ENCODE measurements around the gene ATXN2. TPM values are rescaled to one million over a fixed set of nuclear protein-coding genes. Genes with fewer than 3 reads are reported as not detected.

Gene ATXN2
- total RNA-seq, 1 experiment from 2014 or later: 78.5 TPM

DNA sequence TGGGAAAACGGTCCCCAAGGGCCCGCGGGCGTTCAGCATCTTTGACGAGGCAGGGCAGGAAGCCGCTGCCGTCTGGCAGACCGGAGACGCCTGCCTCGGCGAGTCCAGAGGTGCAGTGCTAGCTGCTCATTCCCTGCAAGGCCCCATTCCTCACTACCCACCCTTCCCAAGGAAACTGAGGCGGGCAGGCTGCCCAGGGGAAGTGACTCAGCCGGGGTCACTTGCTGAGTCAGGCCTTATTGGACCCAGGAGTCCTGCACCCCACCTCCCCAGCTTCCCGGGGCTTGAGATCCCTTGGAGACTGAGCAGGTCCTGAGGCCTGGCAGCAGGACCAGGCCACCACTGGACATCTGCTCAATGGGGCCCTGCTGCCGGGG, 189.7 kb downstream of the ATXN2 start:
- Histone ChIP-seq H3K9me3 (no peaks in the 10 kb centered on the region), H3K27me3 (replicated peaks; ENCODE audit: control insufficient read depth, insufficient read depth, low read length) (no peaks in the 10 kb centered on the region), H3K4me3 (ENCODE audit: low read depth, low read length) (no peak overlapping the region), H3K36me3 (ENCODE audit: control insufficient read depth, insufficient read depth, low read length) (no peaks in the 10 kb centered on the region), H3K4me1 (peaks cover 11% of the 10 kb centered on the region)
- intact Hi-C loops (cut with micrococcal nuclease; ENCODE audit: unreplicated experiment): no loop called here
- peaks cover 5% of the 10 kb centered on the region for H3K4me1 Mint-ChIP-seq (ENCODE audit: low read depth, unreplicated experiment)
- H3K36me3 Mint-ChIP-seq (ENCODE audit: insufficient read depth, unreplicated experiment): peaks cover 18% of the 10 kb centered on the region
- no peak overlapping the region for H3K4me3 Mint-ChIP-seq (ENCODE audit: unreplicated experiment)
- ChIA-PET POLR2A (no interaction called here), CTCF (no interaction called here)
- TF ChIP-seq, protein P1, sequence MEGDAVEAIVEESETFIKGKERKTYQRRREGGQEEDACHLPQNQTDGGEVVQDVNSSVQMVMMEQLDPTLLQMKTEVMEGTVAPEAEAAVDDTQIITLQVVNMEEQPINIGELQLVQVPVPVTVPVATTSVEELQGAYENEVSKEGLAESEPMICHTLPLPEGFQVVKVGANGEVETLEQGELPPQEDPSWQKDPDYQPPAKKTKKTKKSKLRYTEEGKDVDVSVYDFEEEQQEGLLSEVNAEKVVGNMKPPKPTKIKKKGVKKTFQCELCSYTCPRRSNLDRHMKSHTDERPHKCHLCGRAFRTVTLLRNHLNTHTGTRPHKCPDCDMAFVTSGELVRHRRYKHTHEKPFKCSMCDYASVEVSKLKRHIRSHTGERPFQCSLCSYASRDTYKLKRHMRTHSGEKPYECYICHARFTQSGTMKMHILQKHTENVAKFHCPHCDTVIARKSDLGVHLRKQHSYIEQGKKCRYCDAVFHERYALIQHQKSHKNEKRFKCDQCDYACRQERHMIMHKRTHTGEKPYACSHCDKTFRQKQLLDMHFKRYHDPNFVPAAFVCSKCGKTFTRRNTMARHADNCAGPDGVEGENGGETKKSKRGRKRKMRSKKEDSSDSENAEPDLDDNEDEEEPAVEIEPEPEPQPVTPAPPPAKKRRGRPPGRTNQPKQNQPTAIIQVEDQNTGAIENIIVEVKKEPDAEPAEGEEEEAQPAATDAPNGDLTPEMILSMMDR (IDR thresholded peaks at IDR 0.05; ENCODE audit: insufficient read depth in 1 of 2, low read depth in 1 of 2, low read length in 1 of 2, severe bottlenecking in 1 of 2, unreplicated experiment in 1 of 2): no peak
- no peak for DNase-seq
- BruUV-seq (replicated peaks): no TSS peak
- no peaks in the 10 kb centered on the region for H3K27me3 Mint-ChIP-seq (ENCODE audit: insufficient read depth, unreplicated experiment)
- H3K27ac Mint-ChIP-seq (ENCODE audit: unreplicated experiment): no peak overlapping the region
- H3K9me3 Mint-ChIP-seq (ENCODE audit: unreplicated experiment): no peaks in the 10 kb centered on the region

DNA sequence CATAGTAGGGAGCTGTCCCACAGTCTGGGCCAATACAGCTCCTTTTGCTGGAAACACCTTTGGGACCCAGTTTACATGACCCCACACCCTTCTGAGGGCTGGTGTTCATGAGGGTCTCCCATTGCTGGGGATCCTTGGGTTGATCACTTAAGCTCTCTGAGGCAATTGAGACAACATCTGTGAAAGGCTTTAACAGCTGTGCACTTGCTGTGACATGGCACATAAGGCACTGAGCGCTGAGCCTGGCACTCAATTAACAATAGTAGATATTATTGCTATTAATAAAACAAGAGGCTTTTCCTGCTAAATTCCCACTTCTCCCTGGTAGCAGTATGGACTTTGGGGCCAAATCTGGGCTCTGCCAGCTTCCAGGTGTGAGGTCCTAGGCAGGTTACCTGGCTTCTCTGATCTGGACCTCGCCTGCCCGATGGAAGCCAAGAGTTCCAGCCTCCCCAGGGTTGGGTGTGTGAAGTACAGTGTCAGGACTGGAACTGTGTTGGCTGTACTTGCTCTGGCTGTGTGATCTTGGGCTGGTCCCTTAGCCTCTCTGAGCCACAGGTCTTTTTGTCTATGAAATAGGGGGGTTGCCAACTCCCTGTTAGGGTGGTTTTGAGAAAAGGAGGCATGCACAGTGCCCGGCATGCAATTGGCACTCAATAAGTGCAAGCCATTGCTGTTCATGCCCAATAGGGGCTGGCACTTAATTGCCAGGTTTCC, 190.3 kb downstream of the ATXN2 start:
- Mint-ChIP-seq H3K27me3 (ENCODE audit: insufficient read depth, unreplicated experiment) (no peaks in the 10 kb centered on the region), H3K36me3 (ENCODE audit: insufficient read depth, unreplicated experiment) (peaks cover 22% of the 10 kb centered on the region), H3K4me3 (ENCODE audit: unreplicated experiment) (no peak overlapping the region), H3K9me3 (ENCODE audit: unreplicated experiment) (no peaks in the 10 kb centered on the region), H3K27ac (ENCODE audit: unreplicated experiment) (no peak overlapping the region), H3K4me1 (ENCODE audit: low read depth, unreplicated experiment) (peaks cover 11% of the 10 kb centered on the region)
- no peaks in the 10 kb centered on the region for H3K36me3 ChIP-seq (ENCODE audit: control insufficient read depth, insufficient read depth, low read length)
- H3K4me3 ChIP-seq (ENCODE audit: low read depth, low read length): no peak overlapping the region
- ChIA-PET POLR2A (no interaction called here), CTCF (interaction anchor here (0.5 kb wide), 1 partner anchor 33 kb away, joined by 3 read pairs; no protein-coding TSS in a partner anchor)
- peaks cover 14% of the 10 kb centered on the region for H3K4me1 ChIP-seq
- no peaks in the 10 kb centered on the region for H3K9me3 ChIP-seq
- intact Hi-C loops (cut with micrococcal nuclease; ENCODE audit: unreplicated experiment): no loop called here
- no TSS peak for BruUV-seq (replicated peaks)
- no peak for DNase-seq
- no peaks in the 10 kb centered on the region for H3K27me3 ChIP-seq (replicated peaks; ENCODE audit: control insufficient read depth, insufficient read depth, low read length)
- TF ChIP-seq, protein P1 (IDR thresholded peaks at IDR 0.05; ENCODE audit: insufficient read depth in 1 of 2, low read depth in 1 of 2, low read length in 1 of 2, severe bottlenecking in 1 of 2, unreplicated experiment in 1 of 2): no peak

DNA sequence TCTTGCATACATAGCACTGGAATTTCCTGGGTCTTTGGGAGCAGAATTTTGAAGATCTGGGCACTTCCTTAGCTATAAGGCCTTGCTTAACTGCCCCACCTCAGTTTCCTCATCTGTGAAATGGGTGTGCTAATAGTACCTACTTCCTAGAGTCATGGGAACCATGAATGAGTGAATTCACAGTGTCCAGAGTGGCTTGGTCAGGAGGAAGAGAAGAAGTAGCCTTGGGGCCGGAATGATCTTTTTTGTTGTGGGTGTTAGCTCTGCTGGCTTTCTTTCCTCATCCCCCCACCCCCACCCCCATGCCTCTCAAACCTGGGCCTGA, 191.0 kb downstream of the ATXN2 start:
- ChIA-PET POLR2A (no interaction called here), CTCF (interaction anchor here (0.5 to 0.6 kb wide), 2 partner anchors 19 to 33 kb away, joined by 3 to 4 read pairs; no protein-coding TSS in a partner anchor)
- H3K9me3 Mint-ChIP-seq (ENCODE audit: unreplicated experiment): no peaks in the 10 kb centered on the region
- no peaks in the 10 kb centered on the region for H3K9me3 ChIP-seq
- no TSS peak for BruUV-seq (replicated peaks)
- H3K27me3 ChIP-seq (replicated peaks; ENCODE audit: control insufficient read depth, insufficient read depth, low read length): no peaks in the 10 kb centered on the region
- H3K36me3 Mint-ChIP-seq (ENCODE audit: insufficient read depth, unreplicated experiment): peaks cover 22% of the 10 kb centered on the region
- TF ChIP-seq, protein P1 (IDR thresholded peaks at IDR 0.05; ENCODE audit: insufficient read depth in 1 of 2, low read depth in 1 of 2, low read length in 1 of 2, severe bottlenecking in 1 of 2, unreplicated experiment in 1 of 2): no peak
- peaks cover 14% of the 10 kb centered on the region for H3K4me1 ChIP-seq
- H3K4me3 ChIP-seq (ENCODE audit: low read depth, low read length): no peak overlapping the region
- no peak overlapping the region for H3K4me3 Mint-ChIP-seq (ENCODE audit: unreplicated experiment)
- no peak for DNase-seq
- no peak overlapping the region for H3K27ac Mint-ChIP-seq (ENCODE audit: unreplicated experiment)
- H3K27me3 Mint-ChIP-seq (ENCODE audit: insufficient read depth, unreplicated experiment): no peaks in the 10 kb centered on the region
- H3K36me3 ChIP-seq (ENCODE audit: control insufficient read depth, insufficient read depth, low read length): no peaks in the 10 kb centered on the region
- intact Hi-C loops (cut with micrococcal nuclease; ENCODE audit: unreplicated experiment): no loop called here
- peaks cover 11% of the 10 kb centered on the region for H3K4me1 Mint-ChIP-seq (ENCODE audit: low read depth, unreplicated experiment)
